DND-41 (cell line): ENCODE results near the gene SPATC1L.

ENCODE experiments used
- ATAC-seq: fragments of 200-7000 bp; cut with Tn5 transposase; 3 replicates; pipeline ENCODE4 v1.9.1; 2021; ENCODE audit warnings: low read depth; ENCODE audit not compliant: insufficient read depth
- DNase-seq: peaks from one replicate; pipeline ENCODE4 v3.0.0-alpha.2; 2020
- H2AFZ ChIP-seq: 2 replicates; pipeline ENCODE4 v1.6.0; 2012; ENCODE audit warnings: low read depth, low read length
- H3K27ac ChIP-seq: 2 replicates; pipeline ENCODE4 v1.5.1; 2012; ENCODE audit warnings: low read length, inconsistent platforms
- H3K27me3 ChIP-seq: fragments of 200-600 bp; sonication (generic); 2 replicates; pipeline ENCODE4 v1.6.0; 2012; ENCODE audit warnings: low read length, mild to moderate bottlenecking, inconsistent platforms; ENCODE audit not compliant: insufficient read depth, poor library complexity
- H3K36me3 ChIP-seq: 2 replicates; pipeline ENCODE4 v1.5.1; 2012; ENCODE audit warnings: low read length, inconsistent platforms; ENCODE audit not compliant: insufficient read depth
- H3K4me1 ChIP-seq: 2 replicates; pipeline ENCODE4 v1.5.1; 2012; ENCODE audit warnings: mild to moderate bottlenecking, low read length; ENCODE audit not compliant: insufficient read depth
- H3K4me2 ChIP-seq: 2 replicates; pipeline ENCODE4 v1.6.0; 2012; ENCODE audit warnings: mild to moderate bottlenecking, moderate library complexity, low read length, inconsistent platforms; ENCODE audit not compliant: insufficient read depth
- H3K4me3 ChIP-seq, 2 experiments: fragments of 200-600 bp in 1 of 2; shearing (Covaris generic) in 1 of 2; 2 replicates each; pipeline ENCODE4 v1.5.1; 2012 to 2016; ENCODE audit warnings: inconsistent platforms in 2 of 2, low read length in 2 of 2, mild to moderate bottlenecking in 2 of 2, low read depth in 1 of 2, moderate library complexity in 1 of 2
- H3K79me2 ChIP-seq: 2 replicates; pipeline ENCODE4 v1.6.0; 2012; ENCODE audit warnings: low read length, inconsistent platforms; ENCODE audit not compliant: insufficient read depth
- H3K9ac ChIP-seq: 2 replicates; pipeline ENCODE4 v1.6.0; 2012; ENCODE audit warnings: low read depth, mild to moderate bottlenecking, inconsistent platforms, low read length, moderate library complexity
- H3K9me3 ChIP-seq: 2 replicates; pipeline ENCODE4 v1.5.1; 2012; ENCODE audit warnings: low read length, moderate library complexity, mild to moderate bottlenecking, inconsistent platforms; ENCODE audit not compliant: insufficient read depth, severe bottlenecking
- H4K20me1 ChIP-seq: 2 replicates; pipeline ENCODE4 v1.6.0; 2012; ENCODE audit warnings: low read length; ENCODE audit not compliant: insufficient read depth
- EZH2 ChIP-seq: IDR thresholded peaks from 3 replicates; pipeline ENCODE4 v1.6.1; 2012; ENCODE audit warnings: borderline replicate concordance, low read depth, mild to moderate bottlenecking, moderate library complexity, low read length, inconsistent platforms; ENCODE audit not compliant: severe bottlenecking
- TF ChIP-seq, protein P1 (sequence below): IDR thresholded peaks from 2 replicates; pipeline ENCODE4 v1.5.1; 2012; ENCODE audit warnings: borderline replicate concordance, low read length, moderate library complexity, mild to moderate bottlenecking; ENCODE audit not compliant: poor library complexity, severe bottlenecking; ENCODE audit errors: extremely low read depth

The SPATC1L gene

DNA sequence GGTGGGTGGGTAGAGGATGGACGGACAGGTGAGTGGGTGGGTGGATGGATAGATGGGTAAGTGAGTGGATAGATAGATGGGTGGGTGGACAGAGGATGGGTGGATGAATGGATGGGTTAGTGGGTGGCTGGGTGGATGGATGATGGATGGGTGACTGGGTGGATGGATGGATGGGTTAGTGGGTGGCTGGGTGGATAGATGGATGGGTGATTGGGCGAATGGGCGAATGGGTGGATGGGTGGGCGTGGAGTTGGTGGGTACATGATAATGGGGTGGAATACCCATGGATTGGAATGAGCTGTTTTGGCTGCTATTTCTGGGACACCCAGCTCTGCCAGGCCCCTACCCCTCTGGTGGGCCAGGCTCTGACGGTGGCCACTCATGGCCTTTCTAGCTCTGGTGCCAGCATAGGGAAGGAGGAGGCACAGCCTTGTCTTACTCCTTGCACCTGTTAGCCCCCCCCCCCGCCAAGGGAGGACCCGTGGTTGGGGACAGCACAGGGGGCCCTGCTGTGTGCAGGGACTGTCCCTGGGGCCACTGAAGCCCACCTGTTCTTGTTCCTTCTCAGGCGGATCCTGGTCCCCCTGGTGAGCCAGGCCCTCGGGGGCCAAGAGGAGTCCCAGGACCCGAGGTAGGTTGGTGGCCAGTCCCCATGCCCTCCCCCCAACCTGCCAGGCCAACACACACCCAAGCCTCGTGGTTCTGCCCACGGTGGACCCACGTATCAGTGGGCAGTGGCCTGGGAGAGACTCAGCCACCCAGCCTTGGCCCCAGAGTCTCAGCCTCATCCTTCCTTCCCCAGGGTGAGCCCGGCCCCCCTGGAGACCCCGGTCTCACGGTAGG, 60.0 kb downstream of the SPATC1L start:
- H3K27me3 ChIP-seq = no peaks in the 10 kb centered on the region
- DNase-seq = no peak
- no peak overlapping the region for H3K9ac ChIP-seq
- H3K4me1 ChIP-seq = no peaks in the 10 kb centered on the region
- no peak overlapping the region for H3K27ac ChIP-seq
- H3K4me2 ChIP-seq = no peak overlapping the region
- no peak for ATAC-seq
- H3K36me3 ChIP-seq = no peaks in the 10 kb centered on the region
- H3K79me2 ChIP-seq = no peaks in the 10 kb centered on the region
- no peaks in the 10 kb centered on the region for H3K9me3 ChIP-seq
- no peak overlapping the region for H3K4me3 ChIP-seq
- H4K20me1 ChIP-seq = peaks cover 4% of the 10 kb centered on the region; the same call in 1 of the 2 replicates
- no peak overlapping the region for H2AFZ ChIP-seq
- TF ChIP-seq, protein P1, sequence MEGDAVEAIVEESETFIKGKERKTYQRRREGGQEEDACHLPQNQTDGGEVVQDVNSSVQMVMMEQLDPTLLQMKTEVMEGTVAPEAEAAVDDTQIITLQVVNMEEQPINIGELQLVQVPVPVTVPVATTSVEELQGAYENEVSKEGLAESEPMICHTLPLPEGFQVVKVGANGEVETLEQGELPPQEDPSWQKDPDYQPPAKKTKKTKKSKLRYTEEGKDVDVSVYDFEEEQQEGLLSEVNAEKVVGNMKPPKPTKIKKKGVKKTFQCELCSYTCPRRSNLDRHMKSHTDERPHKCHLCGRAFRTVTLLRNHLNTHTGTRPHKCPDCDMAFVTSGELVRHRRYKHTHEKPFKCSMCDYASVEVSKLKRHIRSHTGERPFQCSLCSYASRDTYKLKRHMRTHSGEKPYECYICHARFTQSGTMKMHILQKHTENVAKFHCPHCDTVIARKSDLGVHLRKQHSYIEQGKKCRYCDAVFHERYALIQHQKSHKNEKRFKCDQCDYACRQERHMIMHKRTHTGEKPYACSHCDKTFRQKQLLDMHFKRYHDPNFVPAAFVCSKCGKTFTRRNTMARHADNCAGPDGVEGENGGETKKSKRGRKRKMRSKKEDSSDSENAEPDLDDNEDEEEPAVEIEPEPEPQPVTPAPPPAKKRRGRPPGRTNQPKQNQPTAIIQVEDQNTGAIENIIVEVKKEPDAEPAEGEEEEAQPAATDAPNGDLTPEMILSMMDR = no peak
- no peak for TF ChIP-seq EZH2

DNA sequence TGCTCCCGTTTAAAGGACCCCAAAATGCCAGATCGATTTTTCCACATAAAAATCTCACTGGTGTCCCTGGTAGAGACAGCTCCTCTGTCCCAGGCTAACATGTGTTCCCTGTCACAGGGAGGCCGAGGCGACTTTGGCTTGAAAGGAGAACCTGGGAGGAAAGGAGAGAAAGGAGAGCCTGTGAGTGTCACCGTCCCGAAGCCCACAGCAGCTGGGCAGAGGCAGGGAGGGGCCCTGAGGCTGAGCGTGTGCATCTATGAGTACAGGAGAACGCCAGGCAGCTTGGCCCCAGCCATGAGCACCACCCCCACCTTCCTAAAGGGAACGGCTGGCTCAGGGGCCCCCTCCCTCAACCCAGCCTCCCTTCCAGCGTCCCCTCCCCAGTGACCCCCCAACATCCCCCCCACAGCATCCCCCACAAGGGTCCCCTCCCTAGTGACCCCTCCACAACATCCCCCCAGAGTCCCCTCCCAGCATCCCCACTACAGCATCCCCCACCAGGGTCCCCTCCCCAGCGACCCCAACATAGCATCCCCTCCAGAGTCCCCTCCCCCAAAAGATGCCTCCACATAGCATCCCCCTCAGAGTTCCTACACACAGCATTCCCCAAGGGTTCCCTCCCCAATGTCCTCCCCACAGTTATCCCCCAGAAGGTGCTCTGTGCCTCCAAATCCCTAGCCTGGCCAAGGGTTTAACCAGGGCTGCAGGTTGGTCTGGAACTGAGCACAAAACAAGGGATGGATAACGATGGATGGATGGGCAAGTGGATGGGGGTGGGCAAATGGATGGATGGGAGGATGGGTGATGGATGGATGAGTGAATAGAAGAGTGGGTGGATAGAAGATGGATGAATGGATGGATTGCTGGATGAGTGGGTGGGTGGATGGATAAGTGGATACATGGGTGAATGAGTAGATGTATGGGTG, 61.2 kb downstream of the SPATC1L start:
- H3K9me3 ChIP-seq = no peaks in the 10 kb centered on the region
- no peak overlapping the region for H2AFZ ChIP-seq
- no peak overlapping the region for H3K4me3 ChIP-seq
- H3K36me3 ChIP-seq = no peaks in the 10 kb centered on the region
- ATAC-seq (no peak), DNase-seq (no peak)
- peaks cover 4% of the 10 kb centered on the region; the same call in 1 of the 2 replicates for H4K20me1 ChIP-seq
- H3K9ac ChIP-seq = no peak overlapping the region
- H3K79me2 ChIP-seq = no peaks in the 10 kb centered on the region
- H3K27me3 ChIP-seq = no peaks in the 10 kb centered on the region
- H3K4me1 ChIP-seq = no peaks in the 10 kb centered on the region
- TF ChIP-seq EZH2 = no peak
- TF ChIP-seq, protein P1 = no peak
- no peak overlapping the region for H3K27ac ChIP-seq
- no peak overlapping the region for H3K4me2 ChIP-seq

DNA sequence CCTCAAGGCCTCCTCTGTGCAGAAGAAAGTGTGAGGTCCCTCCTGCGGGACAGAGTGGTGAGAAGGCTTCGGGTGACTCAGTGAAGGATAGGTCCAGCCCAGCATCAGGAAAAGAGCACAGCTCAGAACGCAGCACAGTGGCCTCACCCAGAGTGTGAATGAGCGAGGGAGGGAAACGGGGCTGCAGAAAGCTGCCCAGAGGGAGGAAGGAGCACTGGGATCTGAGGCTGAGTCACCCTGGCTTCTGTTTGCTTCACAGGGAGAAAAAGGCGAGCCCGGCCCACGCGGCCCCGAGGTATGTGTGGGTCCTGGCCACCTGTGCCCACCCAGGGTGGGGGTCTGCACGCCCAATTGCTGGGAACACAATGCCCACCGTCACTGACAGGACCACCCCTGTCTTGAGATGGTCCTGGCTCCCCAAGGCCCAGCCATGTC, 62.0 kb downstream of the SPATC1L start:
- Histone ChIP-seq H3K36me3 (no peaks in the 10 kb centered on the region), H3K27ac (no peak overlapping the region), H3K4me2 (no peak overlapping the region), H2AFZ (no peak overlapping the region), H3K79me2 (no peaks in the 10 kb centered on the region), H3K27me3 (no peaks in the 10 kb centered on the region), H4K20me1 (peaks cover 4% of the 10 kb centered on the region; the same call in 1 of the 2 replicates), H3K4me1 (no peaks in the 10 kb centered on the region), H3K9ac (no peak overlapping the region), H3K9me3 (no peaks in the 10 kb centered on the region), H3K4me3 (no peak overlapping the region)
- DNase-seq (no peak), ATAC-seq (no peak)
- TF ChIP-seq EZH2 = no peak
- TF ChIP-seq, protein P1 = no peak
